ENCODE results near the gene DUSP8.

GRCh38 chr11:1531449-1532013 is 40.5 kb downstream of the DUSP8 start:
- no peak for TF ChIP-seq CTCF (IDR thresholded peaks at IDR 0.05; ENCODE audit: low read depth, low read length)
- no peak for TF ChIP-seq POLR2A (IDR thresholded peaks at IDR 0.05; ENCODE audit: extremely low read depth, insufficient read length)
- no peak for TF ChIP-seq MYC (IDR thresholded peaks at IDR 0.05; ENCODE audit: low read depth, low read length)
- no peak for TF ChIP-seq MAX (IDR thresholded peaks at IDR 0.05; ENCODE audit: low read depth, low read length)

All from NB4 (cell line).